Fibroblast of mammary gland (primary cell): ENCODE measurements around the gene RALGDS.

ENCODE experiments used
- DNase-seq: peaks from one replicate; pipeline ENCODE4 v3.0.0-alpha.2; 2010; ENCODE audit warnings: low read depth
- H3K4me3 ChIP-seq: 2 replicates; pipeline ENCODE4 v1.5.1; 2011; ENCODE audit warnings: low read depth, mild to moderate bottlenecking, low read length, moderate library complexity; ENCODE audit not compliant: control insufficient read depth
- TF ChIP-seq, protein P1 (sequence below): conservative IDR thresholded peaks from 2 replicates; pipeline ENCODE4 v1.5.1; 2011; ENCODE audit warnings: low read depth, low read length, inconsistent platforms; ENCODE audit not compliant: control insufficient read depth, insufficient read depth

The RALGDS gene

GRCh38 chr9:133103987-133104505 lies 17.0 kb downstream of the RALGDS start:
- DNase-seq = no peak
- H3K4me3 ChIP-seq = no peak overlapping the region
- TF ChIP-seq, protein P1, sequence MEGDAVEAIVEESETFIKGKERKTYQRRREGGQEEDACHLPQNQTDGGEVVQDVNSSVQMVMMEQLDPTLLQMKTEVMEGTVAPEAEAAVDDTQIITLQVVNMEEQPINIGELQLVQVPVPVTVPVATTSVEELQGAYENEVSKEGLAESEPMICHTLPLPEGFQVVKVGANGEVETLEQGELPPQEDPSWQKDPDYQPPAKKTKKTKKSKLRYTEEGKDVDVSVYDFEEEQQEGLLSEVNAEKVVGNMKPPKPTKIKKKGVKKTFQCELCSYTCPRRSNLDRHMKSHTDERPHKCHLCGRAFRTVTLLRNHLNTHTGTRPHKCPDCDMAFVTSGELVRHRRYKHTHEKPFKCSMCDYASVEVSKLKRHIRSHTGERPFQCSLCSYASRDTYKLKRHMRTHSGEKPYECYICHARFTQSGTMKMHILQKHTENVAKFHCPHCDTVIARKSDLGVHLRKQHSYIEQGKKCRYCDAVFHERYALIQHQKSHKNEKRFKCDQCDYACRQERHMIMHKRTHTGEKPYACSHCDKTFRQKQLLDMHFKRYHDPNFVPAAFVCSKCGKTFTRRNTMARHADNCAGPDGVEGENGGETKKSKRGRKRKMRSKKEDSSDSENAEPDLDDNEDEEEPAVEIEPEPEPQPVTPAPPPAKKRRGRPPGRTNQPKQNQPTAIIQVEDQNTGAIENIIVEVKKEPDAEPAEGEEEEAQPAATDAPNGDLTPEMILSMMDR = no peak

DNA sequence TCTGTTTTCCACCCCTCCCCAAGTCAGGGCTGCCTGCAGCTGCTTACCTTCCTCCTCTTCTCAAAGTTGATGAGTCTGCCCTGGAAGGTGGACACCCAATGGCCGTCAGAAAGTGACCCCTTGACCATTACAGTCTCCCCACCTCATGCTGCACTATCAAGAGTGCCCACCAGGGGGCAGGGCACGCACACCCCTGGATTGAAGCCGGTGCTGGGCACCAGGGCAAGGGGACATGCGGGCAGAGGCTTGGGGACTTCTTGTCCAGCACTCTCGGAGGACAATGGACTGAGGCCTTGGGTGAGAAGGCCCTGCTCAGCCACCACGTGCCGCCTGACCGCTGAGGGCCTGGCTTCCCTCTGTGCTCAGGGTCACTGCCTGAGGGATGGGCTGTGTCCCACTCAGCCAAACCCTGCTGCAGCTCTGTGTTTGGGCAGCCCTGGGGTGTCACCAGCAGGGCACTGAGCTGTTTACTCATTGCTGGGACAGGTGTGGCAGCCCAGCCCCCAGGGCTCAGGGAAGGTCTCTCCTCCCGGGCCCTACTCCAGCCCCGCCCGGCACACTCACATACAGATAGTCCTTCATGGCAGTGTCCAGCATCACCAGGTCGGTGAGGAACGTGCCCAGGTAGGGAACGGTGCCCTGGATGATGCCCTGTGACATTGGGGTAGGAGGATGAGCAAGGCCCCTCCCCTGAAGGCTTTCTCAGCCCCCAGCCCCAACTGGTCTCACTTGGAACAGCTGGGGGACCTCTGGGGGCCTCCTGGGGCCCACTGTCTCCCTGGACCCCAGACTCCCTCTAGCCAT lies 17.7 kb downstream of the RALGDS start:
- TF ChIP-seq, protein P1 = peak; percentile 90
- H3K4me3 ChIP-seq = no peak overlapping the region
- DNase-seq = peak; percentile 35

DNA sequence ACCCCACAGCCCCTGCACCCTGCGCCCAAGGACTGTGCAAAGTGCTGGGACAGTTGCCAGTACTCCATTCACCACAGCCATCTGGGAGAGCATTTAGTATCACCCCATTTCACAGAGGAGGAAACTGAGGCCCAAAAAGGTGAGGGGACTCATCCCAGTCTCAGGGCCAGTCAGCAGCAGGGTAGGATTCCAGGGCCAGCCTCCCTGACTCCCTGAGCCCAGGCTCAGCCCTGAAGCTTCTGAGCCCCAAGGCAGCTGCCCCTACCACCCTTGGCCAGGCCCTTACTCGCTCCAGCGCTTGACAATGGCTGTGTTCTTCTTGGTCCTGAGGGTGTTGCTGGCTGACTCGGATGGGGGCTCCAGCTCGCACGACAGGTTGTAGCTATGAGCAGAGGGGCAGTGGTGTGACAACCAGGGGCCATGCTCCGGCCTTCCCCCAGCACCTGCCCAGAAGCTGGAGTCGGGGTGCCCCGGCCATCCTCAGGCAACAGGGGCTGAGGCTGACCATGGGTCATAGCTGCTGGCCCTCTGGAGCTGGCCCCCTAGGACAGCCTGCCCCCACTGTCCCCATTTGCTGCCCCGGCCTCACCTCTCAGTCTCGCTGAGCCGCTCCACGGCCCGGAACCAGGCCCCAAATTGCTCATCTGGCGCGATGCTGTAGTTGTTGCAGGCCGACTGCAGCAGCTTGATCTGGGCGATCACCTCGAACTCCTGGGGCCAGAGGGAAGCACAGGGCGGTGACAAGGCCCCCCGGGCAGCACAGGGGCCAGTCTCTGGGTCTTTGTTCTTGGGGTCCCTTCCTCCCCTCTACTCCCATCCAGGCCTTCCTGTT lies 18.6 kb downstream of the RALGDS start:
- TF ChIP-seq, protein P1 = no peak
- no peak for DNase-seq
- no peak overlapping the region for H3K4me3 ChIP-seq

DNA sequence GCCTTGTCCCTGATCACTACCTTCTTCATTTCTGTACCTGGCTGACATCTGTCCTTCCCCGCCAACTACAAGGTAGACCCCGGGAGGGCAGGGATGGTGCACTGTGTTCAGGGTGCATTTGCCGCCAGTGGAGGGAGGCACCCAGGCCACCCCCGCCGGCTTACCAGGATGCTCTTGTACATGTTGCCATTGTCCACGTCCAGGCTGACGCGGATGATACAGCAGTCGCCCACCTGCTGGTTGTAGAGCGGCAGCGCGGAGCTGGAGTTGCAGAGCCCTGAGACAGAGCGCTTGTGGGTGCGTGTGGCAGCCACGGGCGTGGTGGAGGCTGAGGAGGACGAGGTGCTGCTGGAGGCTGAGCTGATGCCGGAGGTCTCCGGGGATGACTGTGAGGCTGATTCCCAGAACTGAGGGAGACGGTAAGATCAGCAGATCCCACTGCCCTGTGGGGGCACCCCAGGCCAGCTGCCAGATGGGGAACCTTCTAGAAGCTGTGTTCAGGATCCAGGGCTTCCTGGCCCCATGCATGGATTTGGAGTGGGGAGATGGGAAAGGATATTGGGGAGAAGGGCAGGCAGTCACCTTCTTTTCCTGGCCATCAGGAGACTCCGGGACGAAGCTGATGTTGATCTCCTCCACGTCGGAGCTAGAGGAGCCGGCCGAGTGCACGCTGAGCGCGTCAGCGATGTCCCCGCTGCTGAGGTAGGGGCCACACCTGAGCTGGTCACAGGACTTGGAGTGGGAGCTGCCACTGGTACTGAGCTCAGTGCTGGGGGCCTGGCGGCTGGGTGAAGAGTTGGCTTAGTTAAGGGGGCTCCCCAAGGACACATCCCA lies 19.5 kb downstream of the RALGDS start:
- no peak overlapping the region for H3K4me3 ChIP-seq
- DNase-seq = no peak
- TF ChIP-seq, protein P1 = no peak

GRCh38 chr9:133100506-133101355 lies 20.3 kb downstream of the RALGDS start:
- TF ChIP-seq, protein P1 = no peak
- no peak overlapping the region for H3K4me3 ChIP-seq
- no peak for DNase-seq
